Muscle of back (tissue), 11 donors: Measurements from ENCODE around the gene FUT3. TPM values are rescaled to one million over a fixed set of nuclear protein-coding genes. Genes with fewer than 3 reads are reported as not detected.
"Not testable (repeated sequence)": the region's sequence is repeated elsewhere in the genome, so short reads cannot be mapped to it uniquely, and the experiment has no call there.

Source experiments
- DNase-seq, 3 donors: peaks; one replicate each; pipeline versions ENCODE4 v3.0.0 to v3.0.0-alpha.2; 2013
- polyA plus RNA-seq, 10 donors: library from polyadenylated mRNA; unstranded; fragments of 120-200 nt; gene quantifications; one replicate each; pipeline ENCODE4 v1.2.1, GENCODE V29; 2013; ENCODE audit not compliant: insufficient read length in 10 of 10

Gene FUT3
- polyA plus RNA-seq, 10 donors: 0.07 to 0.43 (median 0.20) TPM; not detected in 3

- not testable (repeated sequence) for DNase-seq
Measured at GRCh38 chr19:5848621-5849020, 2.6 kb downstream of the FUT3 start.

GRCh38 chr19:5847846-5848245 lies 3.4 kb downstream of the FUT3 start:
- DNase-seq: not testable (repeated sequence)

GRCh38 chr19:5844456-5845433 lies 6.5 kb downstream of the FUT3 start:
- no peak for DNase-seq

- no peak for DNase-seq
Measured at GRCh38 chr19:5843295-5843927, 7.8 kb downstream of the FUT3 start.

GRCh38 chr19:5841735-5842111 lies 9.5 kb downstream of the FUT3 start:
- DNase-seq: not testable (repeated sequence)

- DNase-seq: no peak
Measured at GRCh38 chr19:5839065-5840017, 11.9 kb downstream of the FUT3 start, which contains the start of gene FUT6. FUT6 (minus strand) TSS chr19:5839702; CDS start chr19:5832567, 7,135 bp downstream.

- DNase-seq: no peak
Measured at GRCh38 chr19:5838353-5839064, 12.7 kb downstream of the FUT3 start.

GRCh38 chr19:5837761-5838352 lies 13.4 kb downstream of the FUT3 start:
- no peak for DNase-seq

GRCh38 chr19:5832527-5833216 lies 18.6 kb downstream of the FUT3 start:
- DNase-seq: no peak

GRCh38 chr19:5832061-5832460 lies 19.2 kb downstream of the FUT3 start:
- DNase-seq: no peak

GRCh38 chr19:5831159-5831558 lies 20.1 kb downstream of the FUT3 start:
- DNase-seq: no peak

- no peak for DNase-seq
Measured at GRCh38 chr19:5829567-5830310, 21.5 kb downstream of the FUT3 start.

GRCh38 chr19:5828661-5829566 lies 22.3 kb downstream of the FUT3 start:
- peak; percentile 10 to 63 (median 27) for DNase-seq

- peak; percentile 93 to 99 (median 97) for DNase-seq
Measured at GRCh38 chr19:5827891-5828660, 23.2 kb downstream of the FUT3 start.

- DNase-seq: no peak
Measured at GRCh38 chr19:5827342-5827890, 23.8 kb downstream of the FUT3 start.

GRCh38 chr19:5826531-5827341 lies 24.5 kb downstream of the FUT3 start:
- DNase-seq: peak in 2 of 3 donors; percentile 36
